ENCODE measurements around the gene PRR33.

DNA sequence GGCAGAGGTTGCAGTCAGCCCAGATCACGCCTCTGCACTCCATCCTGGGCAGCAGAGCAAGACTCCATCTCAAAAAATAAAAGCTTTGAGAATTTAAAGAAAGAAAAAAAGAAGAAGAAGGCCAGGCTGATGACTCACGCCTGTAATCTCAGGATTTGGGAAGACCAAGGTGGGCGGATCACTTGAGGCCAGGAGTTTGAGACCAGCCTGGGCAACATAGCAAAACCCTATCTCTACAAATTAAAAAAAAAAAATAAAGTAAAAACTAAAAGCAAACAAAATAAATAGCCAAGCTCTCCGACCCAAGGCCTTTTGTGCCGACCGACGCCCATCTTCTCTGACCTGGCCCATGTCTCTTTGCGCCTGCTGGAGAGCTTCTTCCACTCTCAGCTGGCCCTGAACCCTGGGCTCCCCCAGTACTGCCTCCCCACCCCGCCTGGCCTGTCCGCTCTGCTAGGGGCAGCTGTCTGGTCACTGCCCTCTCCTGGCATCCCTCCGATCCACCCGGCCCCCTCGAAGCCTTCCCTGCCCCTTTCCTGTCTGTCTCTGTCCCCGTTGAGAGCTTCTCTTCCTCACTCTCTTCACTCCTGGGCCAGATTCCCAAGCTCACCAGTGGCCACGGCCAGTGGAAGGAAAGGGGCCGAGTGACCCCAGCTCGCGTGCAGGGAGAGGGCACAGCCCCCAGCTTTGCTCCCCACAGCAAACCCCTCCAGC, 43.6 kb downstream of the PRR33 start:
- no peak for TF ChIP-seq POLR2A (IDR thresholded peaks at IDR 0.05; ENCODE audit: low read depth, low read length)
- no peak for TF ChIP-seq TAF1 (IDR thresholded peaks at IDR 0.05; ENCODE audit: low read depth, low read length)
